Fibroblast of lung (primary cell): ENCODE data around the gene JAZF1.

Source experiments
- EZH2 ChIP-seq: IDR thresholded peaks from 2 replicates; pipeline ENCODE4 v1.5.1; 2012; ENCODE audit warnings: low read length, control low read depth, mild to moderate bottlenecking; ENCODE audit errors: missing control alignments
- TF ChIP-seq, protein P1 (sequence below), 2 donors: IDR thresholded peaks in 1 of 2; conservative IDR thresholded peaks in 1 of 2; 1 replicate in 1 of 2; 2 replicates in 1 of 2; pipeline ENCODE4 v1.5.1; 2011 to 2012; ENCODE audit warnings: low read length in 2 of 2, control low read depth in 1 of 2, inconsistent platforms in 1 of 2, low read depth in 1 of 2, mild to moderate bottlenecking in 1 of 2

DNA sequence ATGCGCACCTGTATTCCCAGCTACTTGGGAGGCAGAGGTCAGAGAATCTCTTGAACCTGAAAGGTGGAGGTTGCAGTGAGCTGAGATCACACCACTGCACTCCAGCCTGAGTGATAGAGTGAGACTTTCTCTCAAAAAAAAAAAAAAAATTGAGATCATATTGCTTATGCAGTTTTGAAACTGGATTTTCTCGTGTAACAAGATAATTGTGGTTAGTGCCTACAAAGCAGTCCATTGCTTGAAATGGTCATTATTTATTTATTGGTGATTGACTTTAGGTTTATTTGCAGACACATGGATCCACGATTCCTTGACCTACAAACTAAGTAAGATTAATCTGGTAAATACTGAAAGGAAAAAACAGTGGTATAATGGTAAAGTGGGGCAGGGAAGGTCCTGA, 290.8 kb downstream of the JAZF1 start:
- TF ChIP-seq, protein P1, sequence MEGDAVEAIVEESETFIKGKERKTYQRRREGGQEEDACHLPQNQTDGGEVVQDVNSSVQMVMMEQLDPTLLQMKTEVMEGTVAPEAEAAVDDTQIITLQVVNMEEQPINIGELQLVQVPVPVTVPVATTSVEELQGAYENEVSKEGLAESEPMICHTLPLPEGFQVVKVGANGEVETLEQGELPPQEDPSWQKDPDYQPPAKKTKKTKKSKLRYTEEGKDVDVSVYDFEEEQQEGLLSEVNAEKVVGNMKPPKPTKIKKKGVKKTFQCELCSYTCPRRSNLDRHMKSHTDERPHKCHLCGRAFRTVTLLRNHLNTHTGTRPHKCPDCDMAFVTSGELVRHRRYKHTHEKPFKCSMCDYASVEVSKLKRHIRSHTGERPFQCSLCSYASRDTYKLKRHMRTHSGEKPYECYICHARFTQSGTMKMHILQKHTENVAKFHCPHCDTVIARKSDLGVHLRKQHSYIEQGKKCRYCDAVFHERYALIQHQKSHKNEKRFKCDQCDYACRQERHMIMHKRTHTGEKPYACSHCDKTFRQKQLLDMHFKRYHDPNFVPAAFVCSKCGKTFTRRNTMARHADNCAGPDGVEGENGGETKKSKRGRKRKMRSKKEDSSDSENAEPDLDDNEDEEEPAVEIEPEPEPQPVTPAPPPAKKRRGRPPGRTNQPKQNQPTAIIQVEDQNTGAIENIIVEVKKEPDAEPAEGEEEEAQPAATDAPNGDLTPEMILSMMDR (conservative IDR thresholded peaks at IDR 0.05 in 1 of 2, IDR thresholded peaks at IDR 0.05 in 1 of 2; ENCODE audit: low read depth in 1 of 2, low read length in 2 of 2): no peak
- TF ChIP-seq EZH2: no peak
